GM12878 (cell line): ENCODE data around the gene SBF2. TPM values are rescaled to one million over a fixed set of nuclear protein-coding genes. Genes with fewer than 3 reads are reported as not detected.

ENCODE experiments used
- ATAC-seq: fragments of 200-7000 bp; cut with Tn5 transposase; 3 replicates; pipeline ENCODE4 v1.9.1; 2020; ENCODE audit warnings: mild to moderate bottlenecking, moderate library complexity
- BruUV-seq: library from RNA; stranded (reverse); fragments of 400-500 nt; replicated peaks from 2 replicates; lab custom pipeline; 2021; lab: Mats Ljungman, UMichigan
- CTCF ChIA-PET: fragments of 300-600 bp; sonication (Branson Sonifier 250); formaldehyde crosslinking; extraction: SDS; loops from one replicate; lab custom pipeline; 2021; ENCODE audit warnings: inconsistent platforms; lab: Yijun Ruan, JAX
- POLR2A ChIA-PET: fragments of 350-600 bp; formaldehyde crosslinking; extraction: SDS; loops from one replicate; lab custom pipeline; 2021; ENCODE audit warnings: inconsistent platforms; lab: Charles Lee
- RAD21 ChIA-PET: fragments of 300-600 bp; sonication (Branson Sonifier 250); formaldehyde crosslinking; loops from one replicate; lab custom pipeline; 2023; ENCODE audit warnings: antibody characterized with exemption; ENCODE audit not compliant: unreplicated experiment; lab: Charles Lee
- SMC1A ChIA-PET: fragments of 300-600 bp; sonication (Branson Sonifier 250); formaldehyde crosslinking; loops from one replicate; lab custom pipeline; 2023; ENCODE audit not compliant: unreplicated experiment, uncharacterized antibody; lab: Charles Lee
- DNase-seq: peaks from one replicate; pipeline ENCODE4 v3.0.0-alpha.2; 2011; ENCODE audit warnings: low read depth, low spot score
- FAIRE-seq: peaks from 3 replicates; lab custom pipeline; 2011; peaks lifted over from hg19 to GRCh38; lab: Jason Lieb, UNC
- H2AFZ ChIP-seq: 2 replicates; pipeline ENCODE4 v1.6.0; 2011; ENCODE audit warnings: low read depth, low read length, control low read depth; ENCODE audit not compliant: control insufficient read depth
- H3K27ac ChIP-seq: 2 replicates; pipeline ENCODE4 v1.5.1; 2011; ENCODE audit warnings: control low read depth; ENCODE audit not compliant: control insufficient read depth, insufficient read depth
- H3K27me3 ChIP-seq, 2 experiments: replicated peaks in 1 of 2; 2 replicates each; pipeline versions ENCODE4 v1.6.0 to v1.6.1; 2011; ENCODE audit warnings: low read length in 1 of 2; ENCODE audit not compliant: control insufficient read depth in 2 of 2, insufficient read depth in 2 of 2
- H3K36me3 ChIP-seq, 2 experiments: 2 replicates each; pipeline ENCODE4 v1.5.1; 2011; ENCODE audit warnings: low read length in 1 of 2; ENCODE audit not compliant: control insufficient read depth in 2 of 2, insufficient read depth in 2 of 2
- H3K4me1 ChIP-seq: 2 replicates; pipeline ENCODE4 v1.6.1; 2011; ENCODE audit warnings: mild to moderate bottlenecking, low read length, moderate library complexity, mixed read lengths; ENCODE audit not compliant: control insufficient read depth, insufficient read depth
- H3K4me2 ChIP-seq: 2 replicates; pipeline ENCODE4 v1.6.0; 2011; ENCODE audit warnings: control low read depth; ENCODE audit not compliant: control insufficient read depth, insufficient read depth
- H3K4me3 ChIP-seq: fragments of 200-600 bp; sonication (generic); 2 replicates; pipeline ENCODE4 v1.5.1; 2016
- H3K79me2 ChIP-seq: 2 replicates; pipeline ENCODE4 v1.6.0; 2011; ENCODE audit warnings: low read length; ENCODE audit not compliant: control insufficient read depth, insufficient read depth
- H3K9ac ChIP-seq: 2 replicates; pipeline ENCODE4 v1.8.0; 2011; ENCODE audit warnings: low read length, control low read depth, mixed read lengths; ENCODE audit not compliant: control insufficient read depth, insufficient read depth
- H3K9me3 ChIP-seq: replicated peaks from 3 replicates; pipeline ENCODE4 v1.5.1; 2011; ENCODE audit warnings: mild to moderate bottlenecking, low read length; ENCODE audit not compliant: control insufficient read depth, insufficient read depth
- H4K20me1 ChIP-seq: 2 replicates; pipeline ENCODE4 v1.6.0; 2011; ENCODE audit not compliant: control insufficient read depth, insufficient read depth
- BACH1 ChIP-seq: fragments of 450-650 bp; IDR thresholded peaks from 2 replicates; pipeline ENCODE4 v1.6.1; 2017; ENCODE audit warnings: mild to moderate bottlenecking, borderline replicate concordance
- CHD1 ChIP-seq: IDR thresholded peaks from 2 replicates; pipeline ENCODE4 v1.6.1; 2012; ENCODE audit warnings: low read depth, low read length, improper control_type of control experiment
- EGR1 ChIP-seq, 2 experiments: IDR thresholded peaks; 1 replicate in 1 of 2; 2 replicates in 1 of 2; pipeline ENCODE4 v1.6.1; 2011 to 2012; ENCODE audit warnings: low read depth in 2 of 2, low read length in 2 of 2, borderline replicate concordance in 1 of 2, mild to moderate bottlenecking in 1 of 2, moderate library complexity in 1 of 2
- ELK1 ChIP-seq: IDR thresholded peaks from 2 replicates; pipeline ENCODE4 v1.6.1; 2012; ENCODE audit warnings: low read depth, low read length, improper control_type of control experiment
- FOS ChIP-seq: IDR thresholded peaks from 3 replicates; pipeline ENCODE4 v1.6.1; 2011; ENCODE audit warnings: borderline replicate concordance; ENCODE audit not compliant: insufficient read length; ENCODE audit errors: extremely low read depth
- GATAD2B ChIP-seq: fragments of 450-650 bp; conservative IDR thresholded peaks from 2 replicates; pipeline ENCODE4 v1.6.1; 2017; ENCODE audit warnings: low read depth, mild to moderate bottlenecking, moderate library complexity
- HDAC2 ChIP-seq: fragments of 200-600 bp; sonication (generic); IDR thresholded peaks from 2 replicates; pipeline ENCODE4 v1.6.1; 2017
- HDGF ChIP-seq: fragments of 450-650 bp; IDR thresholded peaks from 2 replicates; pipeline ENCODE4 v1.6.1; 2016; ENCODE audit warnings: antibody characterized with exemption
- IKZF1 ChIP-seq: fragments of 450-650 bp; conservative IDR thresholded peaks from 2 replicates; pipeline ENCODE4 v1.6.1; 2017; ENCODE audit warnings: antibody characterized with exemption, mild to moderate bottlenecking
- IRF3 ChIP-seq: fragments of 450-650 bp; IDR thresholded peaks from 2 replicates; pipeline ENCODE4 v1.6.1; 2014; ENCODE audit warnings: mild to moderate bottlenecking
- KAT2A ChIP-seq: conservative IDR thresholded peaks from 2 replicates; pipeline ENCODE4 v1.6.1; 2011; ENCODE audit warnings: low read depth, low read length; ENCODE audit not compliant: control insufficient read depth
- MEF2B ChIP-seq: fragments of 450-650 bp; IDR thresholded peaks from 2 replicates; pipeline ENCODE4 v1.6.1; 2018; ENCODE audit warnings: mild to moderate bottlenecking, moderate library complexity; ENCODE audit not compliant: partially characterized antibody, poor library complexity, severe bottlenecking
- MYC ChIP-seq: IDR thresholded peaks from 2 replicates; pipeline ENCODE4 v1.6.1; 2011; ENCODE audit warnings: mild to moderate bottlenecking, low read length, moderate library complexity, inconsistent platforms; ENCODE audit not compliant: insufficient read depth, insufficient replicate concordance, insufficient read length, severe bottlenecking
- PKNOX1 ChIP-seq: fragments of 450-650 bp; IDR thresholded peaks from 2 replicates; pipeline ENCODE4 v1.6.1; 2016; ENCODE audit warnings: mild to moderate bottlenecking
- POLR2AphosphoS2 ChIP-seq: IDR thresholded peaks from 2 replicates; pipeline ENCODE4 v1.6.1; 2011; ENCODE audit warnings: low read depth, mild to moderate bottlenecking, low read length, improper control_type of control experiment, moderate library complexity
- RELA ChIP-seq: fragments of 450-650 bp; IDR thresholded peaks from 2 replicates; pipeline ENCODE4 v1.8.0; 2014; ENCODE audit warnings: borderline replicate concordance; ENCODE audit not compliant: partially characterized antibody
- SIX5 ChIP-seq: IDR thresholded peaks from 2 replicates; pipeline ENCODE4 v1.6.1; 2011; ENCODE audit warnings: mild to moderate bottlenecking, low read depth, low read length, moderate library complexity; ENCODE audit not compliant: severe bottlenecking
- SMARCA5 ChIP-seq: fragments of 450-650 bp; IDR thresholded peaks from 2 replicates; pipeline ENCODE4 v1.6.1; 2017; ENCODE audit warnings: mild to moderate bottlenecking
- STAT1 ChIP-seq: fragments of 450-650 bp; conservative IDR thresholded peaks from 2 replicates; pipeline ENCODE4 v1.6.1; 2014; ENCODE audit warnings: antibody characterized with exemption, mild to moderate bottlenecking
- TARDBP ChIP-seq: IDR thresholded peaks from 2 replicates; pipeline ENCODE4 v1.6.1; 2016; ENCODE audit warnings: borderline replicate concordance
- TCF7 ChIP-seq: IDR thresholded peaks from 2 replicates; pipeline ENCODE4 v1.6.1; 2014; ENCODE audit warnings: antibody characterized with exemption, borderline replicate concordance
- WRNIP1 ChIP-seq: IDR thresholded peaks from 2 replicates; pipeline ENCODE4 v1.6.1; 2011; ENCODE audit warnings: low read depth, low read length, improper control_type of control experiment, borderline replicate concordance
- WGBS: methylation state at CpG from one replicate; pipeline ENCODE4 v1.1.6; 2016; ENCODE audit warnings: low lambda C conversion rate; ENCODE audit not compliant: insufficient replicate concordance, insufficient coverage; ENCODE audit errors: missing lambda C conversion rate; 5-methylcytosine and 5-hydroxymethylcytosine counted together
- in situ Hi-C: fragments of 300-500 bp; cut with MboI; formaldehyde crosslinking; loops from 9 replicates; pipeline ENCODE4 v1.14.3; 2018; ENCODE audit warnings: mixed read lengths
- intact Hi-C: fragments of 100-400 bp; cut with micrococcal nuclease; formaldehyde crosslinking; loops from one replicate; pipeline ENCODE4 v1.14.2; 2022; ENCODE audit not compliant: unreplicated experiment
- polyA plus RNA-seq, 11 experiments: library from polyadenylated mRNA; depleted of rRNA in 4 of 11; unstranded in 6 of 11; stranded (reverse) in 5 of 11; fragments of >200 nt; fragmentation: Nextera tagmentation in 4 of 11; fragmentation: Illumina TruSeq in 1 of 11; extraction: Ambion mirVana in 4 of 11; extraction: Trizol in 1 of 11; gene quantifications; 1 replicate in 1 of 11; 2 replicates in 10 of 11; pipeline versions ENCODE4 v1.2.1 to v1.2.3, GENCODE V29; 2011 to 2016; ENCODE audit warnings: inconsistent platforms in 2 of 11, missing spikeins in 2 of 11, low read depth in 1 of 11
- total RNA-seq, 4 experiments: library from RNA; depleted of rRNA in 3 of 4; stranded (reverse); fragments of >200 nt in 3 of 4; fragmentation: Illumina TruSeq in 1 of 4; extraction: Trizol in 1 of 4; gene quantifications; 2 replicates each; pipeline versions ENCODE4 v1.2.1 to v1.2.3, GENCODE V29; 2013 to 2021

SBF2 gene
- total and polyA plus RNA-seq, 10 of the 15 experiments (the other 5 are each of a cell fraction or from before 2014, with no cell fraction given) = 0.24 to 2.3 (median 1.1) TPM

GRCh38 chr11:9759519-9760192 is 534.4 kb downstream of the SBF2 start:
- ChIA-PET SMC1A (interaction anchor here (0.6 to 2.2 kb wide), 7 partner anchors 8 to 545 kb away, joined by 3 to 8 read pairs (median 3); partner anchors contain the start of gene ADM), POLR2A (interaction anchor here (0.6 kb wide), 2 partner anchors 74 to 1142 kb away, joined by 3 read pairs; no protein-coding TSS in a partner anchor), CTCF (interaction anchor here (0.7 to 3.4 kb wide), 14 partner anchors 8 to 607 kb away, joined by 3 to 27 read pairs (median 4); no protein-coding TSS in a partner anchor), RAD21 (interaction anchor here (0.5 to 3.6 kb wide), 14 partner anchors 11 to 558 kb away, joined by 3 to 21 read pairs (median 4); no protein-coding TSS in a partner anchor)
- H3K27ac ChIP-seq = no peak overlapping the region
- ATAC-seq = peak; percentile 58
- in situ Hi-C loops = loop anchor here (5.0 to 10.0 kb wide), 3 partner anchors 218 to 565 kb away; partner anchors contain the start of gene SBF2
- FAIRE-seq = no peak
- no peak overlapping the region for H3K4me3 ChIP-seq
- peaks cover 37% of the 10 kb centered on the region for H3K4me1 ChIP-seq
- H4K20me1 ChIP-seq = no peaks in the 10 kb centered on the region
- no peaks in the 10 kb centered on the region for H3K79me2 ChIP-seq
- no peaks in the 10 kb centered on the region for H3K36me3 ChIP-seq
- no peak overlapping the region for H3K9ac ChIP-seq
- peak overlapping the region; percentile 3; the same call in 1 of the 2 replicates for H2AFZ ChIP-seq
- DNase-seq = peak; percentile 74
- no peaks in the 10 kb centered on the region for H3K9me3 ChIP-seq
- 37% methylated on average over 10 of the region's 10 CpGs for WGBS
- BruUV-seq = no TSS peak
- H3K4me2 ChIP-seq = peak overlapping the region; percentile 92
- intact Hi-C loops = loop anchor here (2.0 to 5.0 kb wide), 4 partner anchors 78 to 563 kb away; no protein-coding TSS in a partner anchor
- H3K27me3 ChIP-seq = no peaks in the 10 kb centered on the region
- no peak for TF ChIP-seq ELK1
- peak; percentile 46; the same call in 1 of the 2 replicates for TF ChIP-seq BACH1
- TF ChIP-seq RELA = no peak
- no peak for TF ChIP-seq SMARCA5
- TF ChIP-seq IRF3 = no peak
- no peak for TF ChIP-seq STAT1
- TF ChIP-seq WRNIP1 = no peak
- TF ChIP-seq SIX5 = no peak
- no peak for TF ChIP-seq IKZF1
- no peak for TF ChIP-seq MYC
- TF ChIP-seq KAT2A = no peak
- TF ChIP-seq PKNOX1 = no peak
- TF ChIP-seq GATAD2B = no peak
- no peak for TF ChIP-seq TARDBP
- TF ChIP-seq TCF7 = no peak
- no peak for TF ChIP-seq HDAC2
- no peak for TF ChIP-seq POLR2AphosphoS2
- no peak for TF ChIP-seq HDGF
- peak; percentile 70 for TF ChIP-seq MEF2B
- TF ChIP-seq CHD1 = no peak
- TF ChIP-seq FOS = no peak
- no peak for TF ChIP-seq EGR1 (IDR thresholded peaks at IDR 0.05; ENCODE audit: borderline replicate concordance in 1 of 2, low read depth in 2 of 2, low read length in 2 of 2)
